Transverse colon (tissue), 4 donors: ENCODE results near the gene PIEZO1. TPM values are rescaled to one million over a fixed set of nuclear protein-coding genes. Genes with fewer than 3 reads are reported as not detected.

ENCODE experiments used
- DNase-seq: peaks from one replicate; pipeline ENCODE4 v3.0.0-alpha.2; 2019
- H3K27ac ChIP-seq, 4 donors: fragments of 200-600 bp; sonication (generic); 2 replicates each; pipeline ENCODE4 v1.5.1; 2016 to 2018; ENCODE audit warnings: inconsistent platforms in 4 of 4
- H3K27me3 ChIP-seq: fragments of 200-600 bp; sonication (generic); 2 replicates; pipeline ENCODE4 v1.5.1; 2017; ENCODE audit warnings: inconsistent platforms
- H3K36me3 ChIP-seq, 4 donors: fragments of 200-600 bp; sonication (generic); 2 replicates each; pipeline ENCODE4 v1.5.1; 2017 to 2019; ENCODE audit warnings: inconsistent platforms in 4 of 4
- H3K4me1 ChIP-seq, 4 donors: fragments of 200-600 bp; sonication (generic); 2 replicates each; pipeline ENCODE4 v1.5.1; 2017 to 2020; ENCODE audit warnings: inconsistent platforms in 4 of 4
- H3K4me3 ChIP-seq, 4 donors: fragments of 200-600 bp; sonication (generic); 1 replicate in 1 of 4; 2 replicates in 3 of 4; pipeline versions ENCODE4 v1.5.1 to v1.6.1; 2017 to 2019; ENCODE audit warnings: inconsistent platforms in 4 of 4
- H3K9me3 ChIP-seq, 2 donors: fragments of 200-600 bp; sonication (generic); 2 replicates each; pipeline ENCODE4 v1.5.1; 2017 to 2019; ENCODE audit warnings: inconsistent platforms in 2 of 2
- EP300 ChIP-seq: sonication (generic); formaldehyde crosslinking; IDR thresholded peaks from one replicate; pipeline ENCODE4 v1.6.1; 2017; ENCODE audit warnings: antibody characterized with exemption, low read depth
- POLR2A ChIP-seq: fragments of 450-650 bp; IDR thresholded peaks from one replicate; pipeline ENCODE4 v1.6.1; 2016; ENCODE audit warnings: antibody characterized with exemption, mild to moderate bottlenecking, moderate library complexity
- POLR2AphosphoS5 ChIP-seq, 3 donors: sonication (generic); formaldehyde crosslinking; IDR thresholded peaks; one replicate each; pipeline ENCODE4 v1.6.1; 2016; ENCODE audit warnings: antibody characterized with exemption in 3 of 3
- WGBS, 2 donors: methylation state at CpG; one replicate each; pipeline ENCODE4 v1.1.5; 2018; ENCODE audit warnings: low coverage in 1 of 2; 5-methylcytosine and 5-hydroxymethylcytosine counted together
- in situ Hi-C, 4 donors: fragments of 200-750 bp; cut with MboI; loops; one replicate each; pipeline versions ENCODE4 v1.15.0 to v1.15.1; 2017; ENCODE audit warnings: low sequenced_read_pairs in 3 of 4, low pct_ligation_motif_present in 1 of 4, low pct_unique_long_range_greater_than_20kb in 1 of 4
- intact Hi-C: fragments of 100-400 bp; cut with DNase I; formaldehyde crosslinking; loops from one replicate; pipeline ENCODE4 v1.15.1; 2023; ENCODE audit warnings: low total_unique reads
- total RNA-seq, 4 donors: library from RNA; depleted of rRNA; stranded (reverse); fragments of >200 nt; gene quantifications; one replicate each; pipeline ENCODE4 v1.1.0, GENCODE V29; 2016
- TF ChIP-seq, protein P1 (sequence below), 5 experiments: fragments of 200-600 bp in 3 of 5; fragments of 450-650 bp in 2 of 5; sonication (generic) in 3 of 5; IDR thresholded peaks; 1 replicate in 2 of 5; 2 replicates in 3 of 5; pipeline ENCODE4 v1.5.1; 2016 to 2017; ENCODE audit warnings: antibody characterized with exemption in 5 of 5, inconsistent platforms in 3 of 5, mild to moderate bottlenecking in 2 of 5, moderate library complexity in 1 of 5

Gene PIEZO1
- total RNA-seq, 4 donors from 2014 or later = 133 to 546 (median 179) TPM

DNA sequence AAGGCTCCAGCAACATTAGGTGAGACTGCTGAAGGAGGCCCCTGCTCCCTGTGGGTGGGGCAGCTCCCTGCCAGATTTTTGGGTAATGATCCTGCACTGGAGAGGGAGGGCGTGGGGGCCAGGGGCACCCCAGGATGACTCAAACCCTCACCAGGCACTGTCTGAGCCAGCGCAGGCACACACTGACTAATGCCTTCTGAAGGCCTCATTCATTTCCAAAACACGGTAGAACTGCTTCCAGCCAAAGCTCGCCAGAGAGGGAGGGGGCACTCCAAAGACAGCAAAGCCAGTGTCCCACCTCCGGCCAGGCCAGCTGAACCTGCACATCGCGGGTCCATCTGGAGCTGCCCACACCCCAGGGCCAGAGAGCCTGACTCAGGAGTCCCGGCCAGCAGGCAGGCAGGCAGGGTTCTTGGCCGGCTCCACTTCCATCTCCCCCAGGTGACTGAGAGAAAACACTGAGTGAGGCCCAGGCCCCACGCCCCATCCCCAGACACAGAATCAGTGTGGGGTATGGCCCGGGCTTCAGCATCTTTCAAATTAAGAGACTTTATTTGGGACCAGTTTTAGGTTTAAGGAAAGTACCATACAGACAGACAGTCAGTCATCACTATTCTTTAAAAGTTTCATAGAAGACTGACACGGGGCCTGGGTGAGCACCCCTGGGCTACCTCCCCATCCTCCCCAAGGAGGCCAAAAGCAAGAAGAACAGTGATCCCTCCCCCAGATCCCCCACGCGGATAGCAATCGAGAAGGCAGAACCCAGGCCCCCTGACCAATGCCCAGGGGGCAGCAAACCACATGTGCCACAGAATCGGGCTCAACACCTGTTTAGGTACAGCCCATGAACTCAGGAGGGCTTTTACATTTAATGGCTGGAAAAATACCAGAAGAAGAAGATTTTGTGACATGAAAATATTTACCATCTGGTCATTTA, 2.3 kb downstream of the PIEZO1 start:
- peaks cover 38 to 66% (median 55%) of the 10 kb centered on the region in 4 donors for H3K4me1 ChIP-seq
- H3K4me3 ChIP-seq = peak overlapping the region; percentile 1 to 87 (median 74)
- intact Hi-C loops = no loop called here
- no peak for DNase-seq
- in situ Hi-C loops = no loop called here
- peak overlapping the region; percentile 90 to 97 (median 94) for H3K27ac ChIP-seq
- no peaks in the 10 kb centered on the region for H3K27me3 ChIP-seq
- WGBS, 2 donors = 30 to 49% methylated on average over 2 to 13 of the region's 16 CpGs
- TF ChIP-seq, protein P1, sequence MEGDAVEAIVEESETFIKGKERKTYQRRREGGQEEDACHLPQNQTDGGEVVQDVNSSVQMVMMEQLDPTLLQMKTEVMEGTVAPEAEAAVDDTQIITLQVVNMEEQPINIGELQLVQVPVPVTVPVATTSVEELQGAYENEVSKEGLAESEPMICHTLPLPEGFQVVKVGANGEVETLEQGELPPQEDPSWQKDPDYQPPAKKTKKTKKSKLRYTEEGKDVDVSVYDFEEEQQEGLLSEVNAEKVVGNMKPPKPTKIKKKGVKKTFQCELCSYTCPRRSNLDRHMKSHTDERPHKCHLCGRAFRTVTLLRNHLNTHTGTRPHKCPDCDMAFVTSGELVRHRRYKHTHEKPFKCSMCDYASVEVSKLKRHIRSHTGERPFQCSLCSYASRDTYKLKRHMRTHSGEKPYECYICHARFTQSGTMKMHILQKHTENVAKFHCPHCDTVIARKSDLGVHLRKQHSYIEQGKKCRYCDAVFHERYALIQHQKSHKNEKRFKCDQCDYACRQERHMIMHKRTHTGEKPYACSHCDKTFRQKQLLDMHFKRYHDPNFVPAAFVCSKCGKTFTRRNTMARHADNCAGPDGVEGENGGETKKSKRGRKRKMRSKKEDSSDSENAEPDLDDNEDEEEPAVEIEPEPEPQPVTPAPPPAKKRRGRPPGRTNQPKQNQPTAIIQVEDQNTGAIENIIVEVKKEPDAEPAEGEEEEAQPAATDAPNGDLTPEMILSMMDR (IDR thresholded peaks at IDR 0.05) = no peak
- TF ChIP-seq POLR2AphosphoS5 (IDR thresholded peaks at IDR 0.05) = peak in 1 of 3 donors; percentile 22
- no peaks in the 10 kb centered on the region for H3K36me3 ChIP-seq
- no peaks in the 10 kb centered on the region for H3K9me3 ChIP-seq

- TF ChIP-seq, protein P1 (IDR thresholded peaks at IDR 0.05) = no peak
- no peak for TF ChIP-seq POLR2A
- TF ChIP-seq EP300 = no peak
- no peak for TF ChIP-seq POLR2AphosphoS5 (IDR thresholded peaks at IDR 0.05)
- Histone ChIP-seq H3K4me3 (no peak overlapping the region), H3K27me3 (no peaks in the 10 kb centered on the region), H3K36me3 (no peaks in the 10 kb centered on the region), H3K27ac (peak overlapping the region; percentile 90 to 97 (median 94)), H3K4me1 (peaks cover 45 to 77% (median 61%) of the 10 kb centered on the region in 4 donors), H3K9me3 (no peaks in the 10 kb centered on the region)
- 35 to 53% methylated on average over 4 to 18 of the region's 28 CpGs for WGBS, 2 donors
- DNase-seq = peak; percentile 73
- intact Hi-C loops = no loop called here
- in situ Hi-C loops = no loop called here
Measured at GRCh38 chr16:88781140-88782077, 3.6 kb downstream of the PIEZO1 start.

DNA sequence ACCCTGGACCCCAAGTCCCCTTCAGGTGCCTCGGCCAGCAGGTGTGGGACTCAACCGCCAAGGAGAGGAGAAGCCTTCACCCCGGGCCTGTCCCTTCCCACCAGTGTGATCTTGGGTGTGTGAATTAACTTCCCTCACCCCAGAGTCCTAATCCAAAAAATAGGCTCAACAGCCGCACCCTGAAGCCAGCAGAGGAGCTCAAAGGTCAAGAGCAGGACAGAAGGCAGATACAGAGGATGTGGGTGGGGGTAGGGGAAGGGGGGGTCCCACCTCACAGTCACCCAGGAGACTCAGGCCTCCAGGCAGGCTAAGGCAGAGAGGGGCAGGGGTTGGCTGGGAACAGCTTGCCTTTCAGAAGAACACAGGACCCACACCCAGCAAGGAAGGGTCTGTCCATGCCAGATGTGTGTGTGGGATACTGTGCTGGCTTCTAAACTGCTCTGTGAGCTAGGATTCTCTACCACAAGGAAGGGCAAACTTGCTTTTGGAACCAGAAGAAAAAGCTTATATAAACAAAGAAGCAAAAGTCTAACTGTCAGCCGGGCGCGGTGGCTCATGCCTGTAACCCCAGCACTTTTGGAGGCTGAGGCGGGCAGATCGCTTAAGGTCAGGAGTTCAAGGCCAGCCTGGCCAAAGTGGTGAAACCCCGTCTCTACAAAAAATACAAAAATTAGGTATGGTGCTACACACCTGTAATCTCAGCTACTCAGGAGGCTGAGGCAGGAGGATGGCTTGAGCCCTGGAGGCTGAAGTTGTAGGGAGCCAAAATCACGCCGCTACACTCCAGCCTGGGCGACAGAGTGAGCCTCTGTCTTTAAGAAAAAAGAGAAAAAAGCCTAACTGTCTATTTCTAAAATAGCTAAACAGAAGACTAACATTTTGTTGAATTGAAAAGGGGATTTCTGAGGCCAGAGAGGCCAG, 4.6 kb downstream of the PIEZO1 start:
- WGBS, 2 donors = 44 to 74% methylated on average over 5 to 13 of the region's 13 CpGs
- Histone ChIP-seq H3K9me3 (no peaks in the 10 kb centered on the region), H3K4me3 (no peak overlapping the region), H3K27ac (peak overlapping the region; percentile 90 to 97 (median 94)), H3K4me1 (peaks cover 45 to 78% (median 61%) of the 10 kb centered on the region in 4 donors), H3K36me3 (no peaks in the 10 kb centered on the region), H3K27me3 (no peaks in the 10 kb centered on the region)
- no peak for DNase-seq
- no peak for TF ChIP-seq POLR2AphosphoS5 (IDR thresholded peaks at IDR 0.05)
- TF ChIP-seq, protein P1 (IDR thresholded peaks at IDR 0.05) = no peak
- no peak for TF ChIP-seq POLR2A
- no peak for TF ChIP-seq EP300
- in situ Hi-C loops = no loop called here
- intact Hi-C loops = no loop called here
